ENCODE data around the gene ADIPOR1.

DNA sequence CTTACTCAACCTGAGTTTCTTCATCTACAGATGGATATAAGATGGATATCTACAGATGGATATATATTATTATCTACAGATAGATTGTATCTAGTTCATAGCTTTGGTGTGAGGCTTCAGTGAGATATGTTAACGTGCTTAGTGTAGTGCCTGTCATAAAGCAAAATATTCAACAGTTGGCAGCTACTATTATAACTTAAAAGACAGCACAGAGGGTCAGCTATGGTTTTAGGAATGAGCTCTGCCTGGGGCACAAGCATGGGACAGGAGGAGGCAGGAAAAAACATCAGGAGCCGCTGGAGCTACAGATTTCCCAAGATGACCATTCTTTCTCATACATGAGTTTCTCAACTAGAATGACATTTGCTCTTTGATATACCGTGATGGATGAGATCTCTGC lies 10.2 kb upstream of the ADIPOR1 start:
- TF ChIP-seq CTCF (IDR thresholded peaks at IDR 0.05; ENCODE audit: low read depth, low read length, poor library complexity, severe bottlenecking): no peak
- no peak for TF ChIP-seq EZH2phosphoT487 (IDR thresholded peaks at IDR 0.05; ENCODE audit: borderline replicate concordance, low read length)

Measured in DOHH2 (cell line).